K562 (cell line): Measurements from ENCODE around the gene ITSN2. TPM values are rescaled to one million over a fixed set of nuclear protein-coding genes. Genes with fewer than 3 reads are reported as not detected.

ENCODE experiments used
- ATAC-seq: fragments of 200-7000 bp; cut with Tn5 transposase; 3 replicates; pipeline ENCODE4 v1.9.1; 2020; ENCODE audit warnings: moderate library complexity
- BruUV-seq: library from RNA; stranded (reverse); fragments of 400-500 nt; replicated peaks from 2 replicates; lab custom pipeline; 2021; lab: Mats Ljungman, UMichigan
- CTCF ChIA-PET: fragments of 300-600 bp; formaldehyde crosslinking; extraction: SDS; loops from one replicate; lab custom pipeline; 2021; ENCODE audit warnings: low intra/inter-chr PET ratio; lab: Yijun Ruan, JAX
- POLR2A ChIA-PET: fragments of 300-600, 350-650 bp; sonication (Branson Sonifier 250); formaldehyde crosslinking; extraction: SDS; loops from one replicate; lab custom pipeline; 2021; ENCODE audit warnings: antibody characterized with exemption, inconsistent platforms; lab: Yijun Ruan, JAX
- DNase-seq, 4 experiments: peaks; one replicate each; pipeline versions ENCODE4 v3.0.0 to v3.0.0-alpha.2; 2011 to 2018; ENCODE audit warnings: low spot score in 3 of 4, mixed read lengths in 3 of 4; ENCODE audit errors: extremely low read depth in 1 of 4
- FAIRE-seq: peaks from 2 replicates; lab custom pipeline; 2011; peaks lifted over from hg19 to GRCh38; lab: Jason Lieb, UNC
- H2AFZ ChIP-seq: 2 replicates; pipeline ENCODE4 v1.6.0; 2011; ENCODE audit warnings: low read depth, low read length, control low read depth, inconsistent platforms
- H3K27ac ChIP-seq: fragments of 200-600 bp; 3 replicates; pipeline ENCODE4 v1.8.0; 2011; ENCODE audit warnings: low read depth, mild to moderate bottlenecking, control low read depth, inconsistent platforms, low read length, moderate library complexity, mixed read lengths; ENCODE audit errors: extremely low read depth
- H3K27me3 ChIP-seq, 2 experiments: fragments of 300-600 bp in 1 of 2; 2 replicates in 1 of 2; 3 replicates in 1 of 2; pipeline versions ENCODE4 v1.6.0 to v1.8.0; 2011; ENCODE audit warnings: inconsistent platforms in 2 of 2, low read length in 2 of 2, mild to moderate bottlenecking in 1 of 2, mixed read lengths in 1 of 2, moderate library complexity in 1 of 2; ENCODE audit not compliant: control insufficient read depth in 2 of 2, insufficient read depth in 2 of 2
- H3K36me3 ChIP-seq: fragments of 300-600 bp; 3 replicates; pipeline ENCODE4 v1.8.0; 2011; ENCODE audit warnings: mild to moderate bottlenecking, low read length, inconsistent platforms; ENCODE audit not compliant: control insufficient read depth, insufficient read depth
- H3K4me1 ChIP-seq, 2 experiments: fragments of 200-600 bp in 1 of 2; replicated peaks in 1 of 2; 2 replicates in 1 of 2; 3 replicates in 1 of 2; pipeline versions ENCODE4 v1.5.1 to v1.8.0; 2011; ENCODE audit warnings: inconsistent platforms in 2 of 2, low read length in 2 of 2, mild to moderate bottlenecking in 1 of 2, mixed read lengths in 1 of 2, moderate library complexity in 1 of 2; ENCODE audit not compliant: control insufficient read depth in 2 of 2, insufficient read depth in 2 of 2
- H3K4me2 ChIP-seq: 2 replicates; pipeline ENCODE4 v1.6.1; 2011; ENCODE audit warnings: low read length, control low read depth, inconsistent platforms, mixed read lengths; ENCODE audit not compliant: insufficient read depth
- H3K4me3 ChIP-seq: fragments of 200-600 bp; sonication (generic), shearing (Covaris generic); 2 replicates; pipeline ENCODE4 v1.5.1; 2016; ENCODE audit warnings: control low read depth, inconsistent platforms
- H3K79me2 ChIP-seq: fragments of 200-600 bp; 3 replicates; pipeline ENCODE4 v1.8.0; 2011; ENCODE audit warnings: low read length, inconsistent platforms; ENCODE audit not compliant: control insufficient read depth, insufficient read depth
- H3K9ac ChIP-seq, 2 experiments: 2 replicates each; pipeline versions ENCODE4 v1.6.0 to v1.6.1; 2011; ENCODE audit warnings: low read depth in 2 of 2, low read length in 2 of 2, control low read depth in 1 of 2, inconsistent platforms in 1 of 2, mild to moderate bottlenecking in 1 of 2, mixed read lengths in 1 of 2; ENCODE audit not compliant: insufficient read depth in 1 of 2
- H3K9me1 ChIP-seq: one replicate; pipeline ENCODE4 v1.6.0; 2011; ENCODE audit warnings: inconsistent platforms, mild to moderate bottlenecking, low read length, moderate library complexity; ENCODE audit not compliant: control insufficient read depth, insufficient read depth
- H3K9me3 ChIP-seq: replicated peaks from 2 replicates; pipeline ENCODE4 v1.5.1; 2011; ENCODE audit warnings: low read depth, low read length, inconsistent platforms; ENCODE audit not compliant: control insufficient read depth, insufficient read depth
- H4K20me1 ChIP-seq: replicated peaks from 2 replicates; pipeline ENCODE4 v1.6.1; 2011; ENCODE audit warnings: low read length, inconsistent platforms, mixed read lengths; ENCODE audit not compliant: control insufficient read depth, insufficient read depth
- SLC30A9 ChIP-seq: fragments of 250-450 bp; sonication (Bioruptor Pico); IDR thresholded peaks from 2 replicates; pipeline ENCODE4 v1.8.0; 2022; ENCODE audit warnings: mild to moderate bottlenecking, moderate library complexity
- STAT5B ChIP-seq: fragments of 250-450 bp; sonication (Bioruptor Pico); IDR thresholded peaks from 2 replicates; pipeline ENCODE4 v1.8.0; 2021; ENCODE audit warnings: mild to moderate bottlenecking, inconsistent platforms
- TGIF2 ChIP-seq: sonication (generic); formaldehyde crosslinking; IDR thresholded peaks from 2 replicates; pipeline ENCODE4 v1.8.1; 2022; ENCODE audit warnings: mild to moderate bottlenecking, missing genetic modification reagents, moderate library complexity
- ZMIZ1 ChIP-seq, 2 experiments: fragments of 150-350 bp in 1 of 2; IDR thresholded peaks; 2 replicates each; pipeline ENCODE4 v1.6.1; 2012 to 2016; ENCODE audit warnings: low read depth in 2 of 2, low read length in 2 of 2, mild to moderate bottlenecking in 1 of 2, moderate library complexity in 1 of 2
- ZNF280A ChIP-seq: fragments of 450-650 bp; IDR thresholded peaks from 2 replicates; pipeline ENCODE4 v1.6.1; 2018; ENCODE audit warnings: mild to moderate bottlenecking, low read depth; ENCODE audit not compliant: partially characterized antibody
- ZNF644 ChIP-seq: fragments of 200-800 bp; sonication (Bioruptor generic); IDR thresholded peaks from 2 replicates; pipeline ENCODE4 v1.6.1; 2016; ENCODE audit warnings: low read depth, missing genetic modification characterization, missing compliant biosample characterization
- WGBS: fragments of 100-300 bp; shearing (Covaris generic); methylation state at CpG from one replicate; pipeline ENCODE4 v1.1.6; 2016; ENCODE audit warnings: low coverage, mixed read lengths; ENCODE audit not compliant: insufficient coverage; ENCODE audit errors: missing lambda C conversion rate; 5-methylcytosine and 5-hydroxymethylcytosine counted together
- in situ Hi-C: fragments of 300-500 bp; cut with MboI; formaldehyde crosslinking; loops from 4 replicates; pipeline ENCODE4 v1.15.0; 2018; ENCODE audit warnings: inconsistent platforms, mixed read lengths
- intact Hi-C: fragments of 100-400 bp; cut with micrococcal nuclease; formaldehyde crosslinking; loops from 2 replicates; pipeline ENCODE4 v1.14.2; 2022
- polyA plus RNA-seq, 8 experiments: library from polyadenylated mRNA; depleted of rRNA in 4 of 8; stranded (reverse) in 5 of 8; unstranded in 3 of 8; fragments of >200 nt; fragmentation: Nextera tagmentation in 2 of 8; fragmentation: Illumina TruSeq in 1 of 8; extraction: Ambion mirVana in 2 of 8; extraction: Trizol in 1 of 8; gene quantifications; 2 replicates each; pipeline versions ENCODE4 v1.2.1 to v1.2.3, GENCODE V29; 2011 to 2014; ENCODE audit warnings: inconsistent platforms in 1 of 8, missing spikeins in 1 of 8
- total RNA-seq, 7 experiments: library from RNA; depleted of rRNA in 6 of 7; stranded (reverse); fragments of >200 nt in 6 of 7; fragmentation: Illumina TruSeq in 2 of 7; extraction: Trizol in 2 of 7; gene quantifications; 2 replicates each; pipeline versions ENCODE4 v1.2.1 to v1.2.3, GENCODE V29; 2011 to 2021; ENCODE audit warnings: low replicate concordance in 1 of 7

The ITSN2 gene
- total and polyA plus RNA-seq, 9 of the 15 experiments (the other 6 are each of a cell fraction or from before 2014, with no cell fraction given) = 6.6 to 19.9 (median 15.2) TPM

- TF ChIP-seq ZMIZ1 (IDR thresholded peaks at IDR 0.05; ENCODE audit: low read depth in 2 of 2, low read length in 2 of 2) = no peak
- no peak for TF ChIP-seq ZNF280A
- TF ChIP-seq SLC30A9 (CRISPR knock-in tag) = no peak
- TF ChIP-seq, all 486 proteins: peak for 0
Measured at GRCh38 chr2:24210106-24210455, 150.3 kb downstream of the ITSN2 start (continued).

GRCh38 chr2:24209389-24210105 is 150.8 kb downstream of the ITSN2 start:
- no peak overlapping the region for H2AFZ ChIP-seq
- no peaks in the 10 kb centered on the region for H3K36me3 ChIP-seq
- in situ Hi-C loops (no loop called here), intact Hi-C loops (no loop called here)
- no peak overlapping the region for H3K9ac ChIP-seq
- CTCF ChIA-PET = no interaction called here
- H3K79me2 ChIP-seq = no peaks in the 10 kb centered on the region
- WGBS = 64% methylated on average over 15 of the region's 17 CpGs
- H3K4me1 ChIP-seq = peaks cover 0 to 3% of the 10 kb centered on the region in 2 experiments; a peak in 1 of 5 replicates
- ATAC-seq (no peak), FAIRE-seq (no peak), DNase-seq (no peak)
- no peak overlapping the region for H3K4me2 ChIP-seq
- no peaks in the 10 kb centered on the region for H3K27me3 ChIP-seq
- H3K9me3 ChIP-seq = no peaks in the 10 kb centered on the region
- TF ChIP-seq ZNF644 (tag) = no peak
- no peak for TF ChIP-seq STAT5B
- no peak for TF ChIP-seq TGIF2 (CRISPR knock-in tag)
- POLR2A ChIA-PET = interaction anchor here (0.6 to 2.0 kb wide), 3 partner anchors 8 to 383 kb away, joined by 3 to 6 read pairs (median 3); no protein-coding TSS in a partner anchor
- H3K27ac ChIP-seq = no peak overlapping the region
- no peaks in the 10 kb centered on the region for H4K20me1 ChIP-seq
- H3K4me3 ChIP-seq = no peak overlapping the region
- H3K9me1 ChIP-seq = no peaks in the 10 kb centered on the region
- no TSS peak for BruUV-seq
